GM23338 (cell line): ENCODE data around the gene PRDM9. TPM values are rescaled to one million over a fixed set of nuclear protein-coding genes. Genes with fewer than 3 reads are reported as not detected.

ENCODE experiments used
- ATAC-seq: fragments of 200-7000 bp; cut with Tn5 transposase; 3 replicates; pipeline ENCODE4 v1.9.1; 2020
- DNase-seq: peaks from one replicate; pipeline ENCODE4 v3.0.0-alpha.2; 2015; ENCODE audit warnings: low spot score
- H2AFZ ChIP-seq: fragments of 200-600 bp; sonication (generic); 2 replicates; pipeline ENCODE4 v1.8.0; 2016; ENCODE audit warnings: antibody characterized with exemption, mild to moderate bottlenecking, moderate library complexity
- H3F3A ChIP-seq: fragments of 200-600 bp; sonication (generic); replicated peaks from 2 replicates; pipeline ENCODE4 v1.8.0; 2017; ENCODE audit warnings: antibody characterized with exemption, mixed run types, low read depth
- H3K27ac ChIP-seq: fragments of 200-600 bp; sonication (generic); 2 replicates; pipeline ENCODE4 v1.6.1; 2016; ENCODE audit warnings: low read depth
- H3K27me3 ChIP-seq: fragments of 200-600 bp; sonication (generic); 2 replicates; pipeline ENCODE4 v1.8.0; 2016; ENCODE audit warnings: mild to moderate bottlenecking, mixed run types, moderate library complexity; ENCODE audit not compliant: insufficient read depth
- H3K36me3 ChIP-seq: fragments of 200-600 bp; sonication (generic); 2 replicates; pipeline ENCODE4 v1.8.0; 2016; ENCODE audit warnings: mild to moderate bottlenecking; ENCODE audit not compliant: insufficient read depth
- H3K4me1 ChIP-seq: fragments of 200-600 bp; sonication (generic); 2 replicates; pipeline ENCODE4 v1.8.0; 2016; ENCODE audit warnings: mild to moderate bottlenecking, moderate library complexity; ENCODE audit not compliant: insufficient read depth
- H3K4me2 ChIP-seq: fragments of 200-600 bp; sonication (generic); 2 replicates; pipeline ENCODE4 v1.7.1; 2017; ENCODE audit warnings: mixed run types
- H3K4me3 ChIP-seq: fragments of 200-600 bp; sonication (generic); 2 replicates; pipeline ENCODE4 v1.6.1; 2016; ENCODE audit warnings: mixed run types
- H3K79me2 ChIP-seq: fragments of 200-600 bp; sonication (generic); replicated peaks from 2 replicates; pipeline ENCODE4 v1.8.0; 2017; ENCODE audit warnings: mild to moderate bottlenecking; ENCODE audit not compliant: insufficient read depth
- H3K9me2 ChIP-seq: fragments of 200-600 bp; sonication (generic); 2 replicates; pipeline ENCODE4 v1.8.0; 2017; ENCODE audit not compliant: insufficient read depth
- H4K20me1 ChIP-seq: fragments of 200-600 bp; sonication (generic); replicated peaks from 2 replicates; pipeline ENCODE4 v1.8.0; 2017; ENCODE audit warnings: mild to moderate bottlenecking; ENCODE audit not compliant: insufficient read depth
- H3K27ac Mint-ChIP-seq: 2 replicates; pipeline ENCODE4 v1.8.0; 2020; ENCODE audit warnings: inconsistent platforms, mild to moderate bottlenecking, moderate library complexity, mixed read lengths
- H3K27me3 Mint-ChIP-seq: 3 replicates; pipeline ENCODE4 v1.8.0; 2022; ENCODE audit warnings: low read depth, mild to moderate bottlenecking, moderate library complexity, mixed read lengths, inconsistent platforms; ENCODE audit not compliant: insufficient read depth, poor library complexity
- H3K36me3 Mint-ChIP-seq: 3 replicates; pipeline ENCODE4 v1.8.0; 2021; ENCODE audit warnings: low read depth, mild to moderate bottlenecking, inconsistent platforms, moderate library complexity, mixed read lengths
- H3K4me1 Mint-ChIP-seq: 3 replicates; pipeline ENCODE4 v1.8.0; 2020; ENCODE audit warnings: mild to moderate bottlenecking, inconsistent platforms, mixed read lengths
- H3K4me3 Mint-ChIP-seq: 3 replicates; pipeline ENCODE4 v1.8.0; 2021; ENCODE audit warnings: moderate library complexity, mild to moderate bottlenecking, inconsistent platforms, mixed read lengths
- H3K9me3 Mint-ChIP-seq: 3 replicates; pipeline ENCODE4 v1.8.0; 2020; ENCODE audit warnings: moderate library complexity, mild to moderate bottlenecking, inconsistent platforms, mixed read lengths
- CREB1 ChIP-seq: fragments of 250-450 bp; sonication (Bioruptor Pico); IDR thresholded peaks from 2 replicates; pipeline ENCODE4 v1.5.0; 2020; ENCODE audit warnings: low read depth, mild to moderate bottlenecking, moderate library complexity
- EZH2 ChIP-seq: fragments of 200-600 bp; sonication (generic); IDR thresholded peaks from one replicate; pipeline ENCODE4 v1.8.0; 2017; ENCODE audit warnings: antibody characterized with exemption, mild to moderate bottlenecking, low read depth; ENCODE audit not compliant: unreplicated experiment
- EZH2phosphoT487 ChIP-seq: fragments of 200-600 bp; sonication (generic); IDR thresholded peaks from one replicate; pipeline ENCODE4 v1.8.1; 2018; ENCODE audit warnings: antibody characterized with exemption; ENCODE audit not compliant: unreplicated experiment
- NANOG ChIP-seq: IDR thresholded peaks from 2 replicates; pipeline ENCODE4 v1.6.1; 2016; ENCODE audit warnings: antibody characterized with exemption, borderline replicate concordance
- ZNF331 ChIP-seq: fragments of 250-450 bp; sonication (Bioruptor Pico); IDR thresholded peaks from 2 replicates; pipeline ENCODE4 v1.5.0; 2020; ENCODE audit warnings: low read depth, mild to moderate bottlenecking, moderate library complexity
- polyA plus RNA-seq: library from polyadenylated mRNA; unstranded; fragments of >200 nt; fragmentation: Nextera tagmentation; extraction: Ambion mirVana; gene quantifications from 2 replicates; pipeline ENCODE4 v1.2.1, GENCODE V29; 2016
- total RNA-seq: library from RNA; depleted of rRNA; stranded (reverse); fragments of >200 nt; shearing (Covaris generic); gene quantifications from 2 replicates; pipeline ENCODE4 v1.2.3, GENCODE V29; 2014
- TF ChIP-seq, protein P1 (sequence below): IDR thresholded peaks from 2 replicates; pipeline ENCODE4 v1.6.1; 2016; ENCODE audit warnings: antibody characterized with exemption
- TF ChIP-seq, protein P2 (sequence below): IDR thresholded peaks from one replicate; pipeline ENCODE4 v1.6.1; 2018; ENCODE audit warnings: antibody characterized with exemption; ENCODE audit not compliant: unreplicated experiment

The PRDM9 gene
- total and polyA plus RNA-seq, 2 experiments from 2014 or later: not detected

DNA sequence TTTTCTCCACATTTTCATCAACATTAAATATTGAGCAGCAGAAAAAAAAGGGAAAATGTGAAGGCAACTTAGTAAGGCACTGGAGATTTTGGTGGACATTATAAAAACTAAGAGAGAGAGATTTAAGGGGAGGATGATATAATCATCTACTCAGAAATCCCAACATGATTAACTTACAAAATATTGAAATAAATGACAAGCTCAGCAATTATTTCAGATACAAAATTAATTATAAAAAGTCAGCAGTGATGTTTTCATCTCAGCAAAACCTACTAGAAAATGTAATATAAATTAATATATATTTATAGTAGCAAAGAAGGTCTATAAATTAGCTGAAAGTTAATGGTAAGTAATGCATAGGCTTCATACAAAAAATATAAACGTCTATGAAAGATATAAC is 30.8 kb upstream of the PRDM9 start:
- no peak overlapping the region for H3K27ac ChIP-seq
- no peaks in the 10 kb centered on the region for H3K27me3 ChIP-seq
- no peaks in the 10 kb centered on the region for H4K20me1 ChIP-seq
- DNase-seq: no peak
- no peaks in the 10 kb centered on the region for H3K4me1 ChIP-seq
- no peak overlapping the region for H3K4me3 ChIP-seq
- Mint-ChIP-seq H3K27me3 (no peaks in the 10 kb centered on the region), H3K4me1 (no peaks in the 10 kb centered on the region), H3K36me3 (no peaks in the 10 kb centered on the region), H3K27ac (no peak overlapping the region), H3K9me3 (no peaks in the 10 kb centered on the region), H3K4me3 (no peak overlapping the region)
- H3K79me2 ChIP-seq: no peaks in the 10 kb centered on the region
- TF ChIP-seq, protein P1, sequence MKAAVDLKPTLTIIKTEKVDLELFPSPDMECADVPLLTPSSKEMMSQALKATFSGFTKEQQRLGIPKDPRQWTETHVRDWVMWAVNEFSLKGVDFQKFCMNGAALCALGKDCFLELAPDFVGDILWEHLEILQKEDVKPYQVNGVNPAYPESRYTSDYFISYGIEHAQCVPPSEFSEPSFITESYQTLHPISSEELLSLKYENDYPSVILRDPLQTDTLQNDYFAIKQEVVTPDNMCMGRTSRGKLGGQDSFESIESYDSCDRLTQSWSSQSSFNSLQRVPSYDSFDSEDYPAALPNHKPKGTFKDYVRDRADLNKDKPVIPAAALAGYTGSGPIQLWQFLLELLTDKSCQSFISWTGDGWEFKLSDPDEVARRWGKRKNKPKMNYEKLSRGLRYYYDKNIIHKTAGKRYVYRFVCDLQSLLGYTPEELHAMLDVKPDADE: no peak
- TF ChIP-seq EZH2phosphoT487 (no peak), NANOG (no peak), ZNF331 (CRISPR knock-in tag) (no peak), EZH2 (no peak)
- TF ChIP-seq, protein P2, sequence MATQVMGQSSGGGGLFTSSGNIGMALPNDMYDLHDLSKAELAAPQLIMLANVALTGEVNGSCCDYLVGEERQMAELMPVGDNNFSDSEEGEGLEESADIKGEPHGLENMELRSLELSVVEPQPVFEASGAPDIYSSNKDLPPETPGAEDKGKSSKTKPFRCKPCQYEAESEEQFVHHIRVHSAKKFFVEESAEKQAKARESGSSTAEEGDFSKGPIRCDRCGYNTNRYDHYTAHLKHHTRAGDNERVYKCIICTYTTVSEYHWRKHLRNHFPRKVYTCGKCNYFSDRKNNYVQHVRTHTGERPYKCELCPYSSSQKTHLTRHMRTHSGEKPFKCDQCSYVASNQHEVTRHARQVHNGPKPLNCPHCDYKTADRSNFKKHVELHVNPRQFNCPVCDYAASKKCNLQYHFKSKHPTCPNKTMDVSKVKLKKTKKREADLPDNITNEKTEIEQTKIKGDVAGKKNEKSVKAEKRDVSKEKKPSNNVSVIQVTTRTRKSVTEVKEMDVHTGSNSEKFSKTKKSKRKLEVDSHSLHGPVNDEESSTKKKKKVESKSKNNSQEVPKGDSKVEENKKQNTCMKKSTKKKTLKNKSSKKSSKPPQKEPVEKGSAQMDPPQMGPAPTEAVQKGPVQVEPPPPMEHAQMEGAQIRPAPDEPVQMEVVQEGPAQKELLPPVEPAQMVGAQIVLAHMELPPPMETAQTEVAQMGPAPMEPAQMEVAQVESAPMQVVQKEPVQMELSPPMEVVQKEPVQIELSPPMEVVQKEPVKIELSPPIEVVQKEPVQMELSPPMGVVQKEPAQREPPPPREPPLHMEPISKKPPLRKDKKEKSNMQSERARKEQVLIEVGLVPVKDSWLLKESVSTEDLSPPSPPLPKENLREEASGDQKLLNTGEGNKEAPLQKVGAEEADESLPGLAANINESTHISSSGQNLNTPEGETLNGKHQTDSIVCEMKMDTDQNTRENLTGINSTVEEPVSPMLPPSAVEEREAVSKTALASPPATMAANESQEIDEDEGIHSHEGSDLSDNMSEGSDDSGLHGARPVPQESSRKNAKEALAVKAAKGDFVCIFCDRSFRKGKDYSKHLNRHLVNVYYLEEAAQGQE: no peak
- H3F3A ChIP-seq: no peaks in the 10 kb centered on the region
- no peak overlapping the region for H3K4me2 ChIP-seq
- no peak overlapping the region for H2AFZ ChIP-seq
- no peak for ATAC-seq
- H3K36me3 ChIP-seq: no peaks in the 10 kb centered on the region
- no peaks in the 10 kb centered on the region; the same call in 1 of the 2 replicates for H3K9me2 ChIP-seq

DNA sequence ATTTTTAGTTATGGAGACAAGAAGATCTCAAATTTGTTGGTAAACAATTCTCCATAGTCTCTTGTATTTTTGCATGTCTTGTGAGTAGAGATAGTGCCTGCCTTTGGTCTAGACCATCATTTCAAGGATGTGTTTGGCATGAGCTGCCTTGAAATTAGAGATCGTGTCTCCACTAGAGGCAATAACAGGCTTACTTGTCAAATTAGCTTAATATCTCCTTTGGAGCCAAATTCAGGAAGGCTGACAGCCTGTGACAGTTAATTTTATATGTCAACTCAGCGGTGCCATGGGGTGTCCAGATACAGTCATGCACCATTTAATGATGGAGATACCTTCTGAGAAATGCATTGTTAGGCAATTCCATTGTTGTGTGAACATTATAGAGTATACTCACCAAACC is 24.8 kb upstream of the PRDM9 start:
- ATAC-seq: no peak
- Mint-ChIP-seq H3K4me3 (no peak overlapping the region), H3K4me1 (no peaks in the 10 kb centered on the region)

More for the DNA sequence above, 24.8 kb upstream of the PRDM9 start:
- Mint-ChIP-seq H3K9me3 (peaks cover 7% of the 10 kb centered on the region; the same call in 2 of the 3 replicates), H3K36me3 (peaks cover 4% of the 10 kb centered on the region; the same call in 1 of the 3 replicates), H3K27me3 (no peaks in the 10 kb centered on the region), H3K27ac (no peak overlapping the region)
- H3K4me3 ChIP-seq: no peak overlapping the region
- H3K4me1 ChIP-seq: no peaks in the 10 kb centered on the region
- no peaks in the 10 kb centered on the region for H3F3A ChIP-seq
- H2AFZ ChIP-seq: no peak overlapping the region
- H3K4me2 ChIP-seq: no peak overlapping the region
- H3K79me2 ChIP-seq: no peaks in the 10 kb centered on the region
- no peak for DNase-seq
- TF ChIP-seq, protein P1: no peak
- TF ChIP-seq EZH2 (no peak), ZNF331 (CRISPR knock-in tag) (no peak), CREB1 (CRISPR knock-in tag) (no peak)
- H3K27ac ChIP-seq: no peak overlapping the region
- no peaks in the 10 kb centered on the region for H3K36me3 ChIP-seq
- H3K9me2 ChIP-seq: no peaks in the 10 kb centered on the region
- H4K20me1 ChIP-seq: no peaks in the 10 kb centered on the region
- no peaks in the 10 kb centered on the region for H3K27me3 ChIP-seq
